HepG2 (cell line): ENCODE data around the gene ST7L. TPM values are rescaled to one million over a fixed set of nuclear protein-coding genes. Genes with fewer than 3 reads are reported as not detected.

ENCODE experiments used
- ATAC-seq: fragments of 200-7000 bp; cut with Tn5 transposase; 3 replicates; pipeline ENCODE4 v1.9.1; 2020; ENCODE audit warnings: mild to moderate bottlenecking, moderate library complexity
- BruUV-seq: library from RNA; stranded (reverse); fragments of 400-500 nt; replicated peaks from 2 replicates; lab custom pipeline; 2021; lab: Mats Ljungman, UMichigan
- CTCF ChIA-PET: fragments of 300-600 bp; formaldehyde crosslinking; extraction: SDS; loops from one replicate; lab custom pipeline; 2021; ENCODE audit warnings: low total read pairs, inconsistent platforms, low intra/inter-chr PET ratio; lab: Yijun Ruan, JAX
- POLR2A ChIA-PET: fragments of 350-600 bp; sonication (Branson Sonifier 250); formaldehyde crosslinking; loops from one replicate; lab custom pipeline; 2020; ENCODE audit warnings: antibody characterized with exemption, inconsistent platforms; lab: Yijun Ruan, JAX
- DNase-seq: peaks from one replicate; pipeline ENCODE4 v3.0.0-alpha.2; 2015; ENCODE audit warnings: low spot score
- FAIRE-seq: peaks from 3 replicates; lab custom pipeline; 2011; peaks lifted over from hg19 to GRCh38; lab: Jason Lieb, UNC
- H2AFZ ChIP-seq: one replicate; pipeline ENCODE4 v1.6.1; 2011; ENCODE audit warnings: low read length, inconsistent platforms
- H3K27ac ChIP-seq: fragments of 300-600 bp; 3 replicates; pipeline ENCODE4 v1.8.0; 2011; ENCODE audit warnings: mixed run types, mild to moderate bottlenecking, mixed read lengths, low read length, inconsistent platforms; ENCODE audit not compliant: insufficient read depth; ENCODE audit errors: extremely low read length
- H3K27me3 ChIP-seq, 2 experiments: fragments of 200-600 bp in 1 of 2; 2 replicates in 1 of 2; 3 replicates in 1 of 2; pipeline versions ENCODE4 v1.6.0 to v1.8.0; 2011; ENCODE audit warnings: low read length in 2 of 2, mild to moderate bottlenecking in 2 of 2, moderate library complexity in 2 of 2, inconsistent platforms in 1 of 2; ENCODE audit not compliant: insufficient read depth in 2 of 2, control insufficient read depth in 1 of 2
- H3K36me3 ChIP-seq, 2 experiments: fragments of 200-600 bp in 1 of 2; replicated peaks in 1 of 2; 2 replicates in 1 of 2; 3 replicates in 1 of 2; pipeline versions ENCODE4 v1.5.1 to v1.8.0; 2011; ENCODE audit warnings: low read length in 2 of 2, inconsistent platforms in 1 of 2; ENCODE audit not compliant: insufficient read depth in 2 of 2, control insufficient read depth in 1 of 2
- H3K4me1 ChIP-seq: 2 replicates; pipeline ENCODE4 v1.5.1; 2012; ENCODE audit warnings: low read length, inconsistent platforms; ENCODE audit not compliant: insufficient read depth
- H3K4me2 ChIP-seq: 2 replicates; pipeline ENCODE4 v1.6.0; 2011; ENCODE audit warnings: low read depth, low read length, inconsistent platforms
- H3K4me3 ChIP-seq, 3 experiments: fragments of 200-600 bp in 1 of 3; sonication (generic), shearing (Covaris generic) in 1 of 3; replicated peaks in 1 of 3; 2 replicates each; pipeline ENCODE4 v1.5.1; 2011 to 2016; ENCODE audit warnings: low read length in 3 of 3, inconsistent platforms in 2 of 3, low read depth in 2 of 3, mild to moderate bottlenecking in 2 of 3, control low read depth in 1 of 3, mixed read lengths in 1 of 3; ENCODE audit not compliant: insufficient read depth in 1 of 3
- H3K79me2 ChIP-seq: one replicate; pipeline ENCODE4 v1.6.1; 2011; ENCODE audit warnings: low read length, inconsistent platforms; ENCODE audit not compliant: insufficient read depth
- H3K9ac ChIP-seq: 2 replicates; pipeline ENCODE4 v1.6.0; 2011; ENCODE audit warnings: mild to moderate bottlenecking, low read depth, low read length, inconsistent platforms; ENCODE audit not compliant: insufficient read depth
- H3K9me3 ChIP-seq: 2 replicates; pipeline ENCODE4 v1.5.1; 2012; ENCODE audit warnings: mild to moderate bottlenecking, low read length
- H4K20me1 ChIP-seq: 2 replicates; pipeline ENCODE4 v1.6.0; 2011; ENCODE audit warnings: inconsistent platforms, mild to moderate bottlenecking, low read length, moderate library complexity; ENCODE audit not compliant: insufficient read depth
- ERF ChIP-seq: IDR thresholded peaks from 2 replicates; pipeline ENCODE4 v1.6.1; 2018; ENCODE audit warnings: missing biosample characterization, missing genetic modification reagents
- TEAD3 ChIP-seq: optimal IDR thresholded peaks from 2 replicates; pipeline ENCODE3; 2016; ENCODE audit warnings: borderline replicate concordance
- TGIF2 ChIP-seq: IDR thresholded peaks from 2 replicates; pipeline ENCODE4 v1.6.1; 2016; ENCODE audit warnings: control low read depth, missing compliant biosample characterization
- ZFP36 ChIP-seq: fragments of 150-350 bp; IDR thresholded peaks from 2 replicates; pipeline ENCODE4 v1.6.1; 2018; ENCODE audit warnings: borderline replicate concordance, low read length, low read depth; ENCODE audit not compliant: partially characterized antibody
- ZNF12 ChIP-seq: sonication (generic); formaldehyde crosslinking; IDR thresholded peaks from 2 replicates; pipeline ENCODE4 v1.5.0; 2020; ENCODE audit warnings: missing genetic modification reagents
- WGBS: methylation state at CpG from one replicate; pipeline ENCODE4 v1.1.6; 2017; ENCODE audit warnings: low lambda C conversion rate; 5-methylcytosine and 5-hydroxymethylcytosine counted together
- in situ Hi-C: cut with HindIII; loops from 2 replicates; pipeline ENCODE4 v1.10.0; 2017; ENCODE audit warnings: low pct_unique_long_range_greater_than_20kb; ENCODE audit not compliant: extremely low pct_ligation_motif_present
- intact Hi-C: fragments of 100-400 bp; cut with micrococcal nuclease; formaldehyde crosslinking; loops from one replicate; pipeline ENCODE4 v1.10.0; 2022; ENCODE audit not compliant: unreplicated experiment
- polyA plus RNA-seq, 8 experiments: library from polyadenylated mRNA; depleted of rRNA in 3 of 8; stranded (reverse) in 7 of 8; unstranded in 1 of 8; fragments of >200 nt; fragmentation: Illumina TruSeq in 4 of 8; extraction: Trizol in 4 of 8; gene quantifications; 2 replicates each; pipeline versions ENCODE4 v1.2.1 to v1.2.3, GENCODE V29; 2011 to 2016; ENCODE audit warnings: low read depth in 4 of 8, missing spikeins in 1 of 8, mixed read lengths in 1 of 8; ENCODE audit not compliant: insufficient read depth in 1 of 8
- total RNA-seq, 5 experiments: library from RNA; depleted of rRNA; stranded (reverse); fragments of >200 nt; fragmentation: Illumina TruSeq; extraction: Trizol; gene quantifications; 2 replicates each; pipeline ENCODE4 v1.2.3, GENCODE V29; 2016; ENCODE audit warnings: low read depth in 1 of 5

The ST7L gene
- total and polyA plus RNA-seq, 2 of the 13 experiments (the other 11 are each of a cell fraction or from before 2014, with no cell fraction given) = 8.6 to 19.9 TPM

GRCh38 chr1:112522621-112523020, 96.3 kb downstream of the ST7L start:
- no peak overlapping the region for H3K4me3 ChIP-seq
- no peak for FAIRE-seq
- no TSS peak for BruUV-seq
- POLR2A ChIA-PET = no interaction called here
- in situ Hi-C loops = no loop called here
- no peak overlapping the region for H3K27ac ChIP-seq
- no peaks in the 10 kb centered on the region for H3K79me2 ChIP-seq
- CTCF ChIA-PET = no interaction called here
- H3K27me3 ChIP-seq = no peaks in the 10 kb centered on the region
- no peaks in the 10 kb centered on the region for H3K4me1 ChIP-seq
- no peak overlapping the region for H2AFZ ChIP-seq
- intact Hi-C loops = no loop called here
- WGBS = 100% methylated on average over 1 of the region's 1 CpG
- H4K20me1 ChIP-seq = no peaks in the 10 kb centered on the region
- DNase-seq = no peak
- H3K36me3 ChIP-seq = peaks cover 2 to 8% of the 10 kb centered on the region in 2 experiments; a peak in 2 of 5 replicates
- H3K4me2 ChIP-seq = no peak overlapping the region
- H3K9me3 ChIP-seq = no peaks in the 10 kb centered on the region
- H3K9ac ChIP-seq = no peak overlapping the region
- TF ChIP-seq TEAD3 (CRISPR knock-in tag) (no peak), ZFP36 (no peak)
- TF ChIP-seq, all 625 proteins: peak for 0
- no peak for ATAC-seq

DNA sequence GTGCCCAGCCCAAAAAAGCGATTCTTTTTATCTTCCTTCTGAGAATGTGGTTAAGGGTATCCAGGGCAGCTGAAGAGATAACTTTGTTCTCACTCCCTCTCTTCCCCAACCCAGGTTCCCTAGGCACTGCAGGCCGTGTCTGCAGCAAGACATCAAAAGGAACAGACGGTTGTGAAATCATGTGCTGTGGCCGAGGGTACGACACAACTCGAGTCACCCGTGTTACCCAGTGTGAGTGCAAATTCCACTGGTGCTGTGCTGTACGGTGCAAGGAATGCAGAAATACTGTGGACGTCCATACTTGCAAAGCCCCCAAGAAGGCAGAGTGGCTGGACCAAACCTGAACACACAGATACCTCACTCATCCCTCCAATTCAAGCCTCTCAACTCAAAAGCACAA, 98.8 kb downstream of the ST7L start:
- no peak for TF ChIP-seq ZNF12 (CRISPR knock-in tag)
- no peak for TF ChIP-seq ERF (CRISPR knock-in tag)
- no peak for TF ChIP-seq TGIF2 (CRISPR knock-in tag)
- TF ChIP-seq, all 625 proteins: peak for 0
- no peak overlapping the region for H2AFZ ChIP-seq
- no peak overlapping the region for H3K9ac ChIP-seq
- no TSS peak for BruUV-seq
- peaks cover 2% of the 10 kb centered on the region in 2 experiments; a peak in 1 of 5 replicates for H3K36me3 ChIP-seq
- H3K27me3 ChIP-seq = no peaks in the 10 kb centered on the region
- FAIRE-seq (no peak), ATAC-seq (no peak; the same call in 2 of the 3 replicates), DNase-seq (no peak)
- H3K4me2 ChIP-seq = no peak overlapping the region
- CTCF ChIA-PET = no interaction called here
- WGBS = 44% methylated on average over 9 of the region's 9 CpGs
- intact Hi-C loops (no loop called here), in situ Hi-C loops (no loop called here)
- H4K20me1 ChIP-seq = no peaks in the 10 kb centered on the region
- no peaks in the 10 kb centered on the region for H3K79me2 ChIP-seq
- H3K27ac ChIP-seq = no peak overlapping the region
- no peak overlapping the region for H3K4me3 ChIP-seq
- peaks cover 8% of the 10 kb centered on the region for H3K4me1 ChIP-seq
- no peaks in the 10 kb centered on the region for H3K9me3 ChIP-seq
- POLR2A ChIA-PET = no interaction called here
